ENCODE measurements around the gene ZNF423.

ZNF423 gene

GRCh38 chr16:49498264-49498663, 357.6 kb downstream of the ZNF423 start:
- no peak for DNase-seq

GRCh38 chr16:49497466-49497865, 358.4 kb downstream of the ZNF423 start:
- DNase-seq: no peak

GRCh38 chr16:49496656-49497055, 359.3 kb downstream of the ZNF423 start:
- DNase-seq: no peak

GRCh38 chr16:49495596-49496355, 360.1 kb downstream of the ZNF423 start:
- DNase-seq: no peak

- no peak for DNase-seq
These were observed 360.9 kb downstream of the ZNF423 start for GRCh38 chr16:49494891-49495566.

GRCh38 chr16:49494474-49494873, 361.4 kb downstream of the ZNF423 start:
- DNase-seq: no peak

- DNase-seq: no peak
These were observed 362.1 kb downstream of the ZNF423 start for GRCh38 chr16:49493836-49494235.

GRCh38 chr16:49492896-49493626, 362.9 kb downstream of the ZNF423 start:
- no peak for DNase-seq

GRCh38 chr16:49491771-49492761, 363.8 kb downstream of the ZNF423 start:
- no peak for DNase-seq

GRCh38 chr16:49491106-49491670, 364.7 kb downstream of the ZNF423 start:
- no peak for DNase-seq

GRCh38 chr16:49490321-49490705, 365.6 kb downstream of the ZNF423 start:
- DNase-seq: no peak

- no peak for DNase-seq
These were observed 366.1 kb downstream of the ZNF423 start for GRCh38 chr16:49489686-49490320.

GRCh38 chr16:49488740-49489525, 367.0 kb downstream of the ZNF423 start:
- no peak for DNase-seq

GRCh38 chr16:49488336-49488735, 367.6 kb downstream of the ZNF423 start:
- DNase-seq: no peak

- DNase-seq: no peak
These were observed 368.2 kb downstream of the ZNF423 start for GRCh38 chr16:49487746-49488145.

- no peak for DNase-seq
These were observed 369.5 kb downstream of the ZNF423 start for GRCh38 chr16:49486400-49486799.

GRCh38 chr16:49485663-49486062, 370.2 kb downstream of the ZNF423 start:
- no peak for DNase-seq

- no peak for DNase-seq
These were observed 371.0 kb downstream of the ZNF423 start for GRCh38 chr16:49484936-49485335.

- DNase-seq: no peak
These were observed 371.5 kb downstream of the ZNF423 start for GRCh38 chr16:49484451-49484849.

- no peak for DNase-seq
These were observed 372.1 kb downstream of the ZNF423 start for GRCh38 chr16:49483651-49484450.
